WTC11 (cell line): Measurements from ENCODE around the gene KCNK16.

Source experiments
- NFYB ChIP-seq: sonication (generic); formaldehyde crosslinking; conservative IDR thresholded peaks from 2 replicates; pipeline ENCODE4 v1.8.0; 2022; ENCODE audit warnings: low read depth, missing genetic modification reagents
- NR2C2 ChIP-seq: sonication (generic); formaldehyde crosslinking; IDR thresholded peaks from 2 replicates; pipeline ENCODE4 v1.8.0; 2022; ENCODE audit warnings: mild to moderate bottlenecking, missing genetic modification reagents
- TF ChIP-seq, protein P1 (sequence below): fragments of 200-600 bp; IDR thresholded peaks from 2 replicates; pipeline ENCODE4 v1.8.0; 2022; ENCODE audit warnings: antibody characterized with exemption
- TF ChIP-seq, protein P2 (sequence below): sonication (generic); formaldehyde crosslinking; IDR thresholded peaks from 2 replicates; pipeline ENCODE4 v1.8.0; 2023; ENCODE audit warnings: mild to moderate bottlenecking, missing genetic modification reagents
- TF ChIP-seq, protein P3 (sequence below): sonication (generic); formaldehyde crosslinking; IDR thresholded peaks from 2 replicates; pipeline ENCODE4 v1.8.0; 2022; ENCODE audit warnings: mild to moderate bottlenecking, missing genetic modification reagents

DNA sequence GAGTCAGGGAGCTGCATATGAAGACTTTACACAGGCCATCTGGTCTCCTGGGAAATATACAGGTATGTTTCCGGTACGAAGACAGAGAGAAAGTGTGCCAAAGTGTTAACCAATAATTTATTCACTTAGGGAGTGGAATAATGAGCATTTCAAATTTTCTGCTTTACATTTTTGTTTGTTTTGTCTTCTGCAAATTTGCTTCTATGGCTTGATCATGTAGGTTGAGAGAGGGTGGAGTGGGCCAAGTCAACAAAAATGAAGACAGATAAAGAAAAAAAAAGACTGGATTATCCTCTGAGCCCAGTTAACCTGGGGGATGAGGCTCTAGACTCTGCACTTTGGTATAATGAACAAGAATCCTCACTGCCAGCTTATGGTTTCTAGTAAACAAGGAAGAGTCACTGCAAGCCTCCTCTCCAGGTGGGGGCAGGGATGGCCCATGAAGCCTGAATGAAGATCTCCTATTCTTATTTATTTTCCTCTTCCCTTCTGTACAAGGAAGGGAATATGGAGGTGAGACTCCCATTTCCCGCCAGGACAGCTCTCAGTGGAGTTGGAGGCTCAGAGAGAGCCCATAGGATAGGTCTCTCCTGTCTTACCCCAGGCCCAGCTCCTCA lies 46.0 kb downstream of the KCNK16 start:
- TF ChIP-seq NR2C2 (CRISPR knock-in tag) (no peak), NFYB (no peak)
- TF ChIP-seq, protein P1, sequence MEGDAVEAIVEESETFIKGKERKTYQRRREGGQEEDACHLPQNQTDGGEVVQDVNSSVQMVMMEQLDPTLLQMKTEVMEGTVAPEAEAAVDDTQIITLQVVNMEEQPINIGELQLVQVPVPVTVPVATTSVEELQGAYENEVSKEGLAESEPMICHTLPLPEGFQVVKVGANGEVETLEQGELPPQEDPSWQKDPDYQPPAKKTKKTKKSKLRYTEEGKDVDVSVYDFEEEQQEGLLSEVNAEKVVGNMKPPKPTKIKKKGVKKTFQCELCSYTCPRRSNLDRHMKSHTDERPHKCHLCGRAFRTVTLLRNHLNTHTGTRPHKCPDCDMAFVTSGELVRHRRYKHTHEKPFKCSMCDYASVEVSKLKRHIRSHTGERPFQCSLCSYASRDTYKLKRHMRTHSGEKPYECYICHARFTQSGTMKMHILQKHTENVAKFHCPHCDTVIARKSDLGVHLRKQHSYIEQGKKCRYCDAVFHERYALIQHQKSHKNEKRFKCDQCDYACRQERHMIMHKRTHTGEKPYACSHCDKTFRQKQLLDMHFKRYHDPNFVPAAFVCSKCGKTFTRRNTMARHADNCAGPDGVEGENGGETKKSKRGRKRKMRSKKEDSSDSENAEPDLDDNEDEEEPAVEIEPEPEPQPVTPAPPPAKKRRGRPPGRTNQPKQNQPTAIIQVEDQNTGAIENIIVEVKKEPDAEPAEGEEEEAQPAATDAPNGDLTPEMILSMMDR: no peak
- TF ChIP-seq, protein P2, sequence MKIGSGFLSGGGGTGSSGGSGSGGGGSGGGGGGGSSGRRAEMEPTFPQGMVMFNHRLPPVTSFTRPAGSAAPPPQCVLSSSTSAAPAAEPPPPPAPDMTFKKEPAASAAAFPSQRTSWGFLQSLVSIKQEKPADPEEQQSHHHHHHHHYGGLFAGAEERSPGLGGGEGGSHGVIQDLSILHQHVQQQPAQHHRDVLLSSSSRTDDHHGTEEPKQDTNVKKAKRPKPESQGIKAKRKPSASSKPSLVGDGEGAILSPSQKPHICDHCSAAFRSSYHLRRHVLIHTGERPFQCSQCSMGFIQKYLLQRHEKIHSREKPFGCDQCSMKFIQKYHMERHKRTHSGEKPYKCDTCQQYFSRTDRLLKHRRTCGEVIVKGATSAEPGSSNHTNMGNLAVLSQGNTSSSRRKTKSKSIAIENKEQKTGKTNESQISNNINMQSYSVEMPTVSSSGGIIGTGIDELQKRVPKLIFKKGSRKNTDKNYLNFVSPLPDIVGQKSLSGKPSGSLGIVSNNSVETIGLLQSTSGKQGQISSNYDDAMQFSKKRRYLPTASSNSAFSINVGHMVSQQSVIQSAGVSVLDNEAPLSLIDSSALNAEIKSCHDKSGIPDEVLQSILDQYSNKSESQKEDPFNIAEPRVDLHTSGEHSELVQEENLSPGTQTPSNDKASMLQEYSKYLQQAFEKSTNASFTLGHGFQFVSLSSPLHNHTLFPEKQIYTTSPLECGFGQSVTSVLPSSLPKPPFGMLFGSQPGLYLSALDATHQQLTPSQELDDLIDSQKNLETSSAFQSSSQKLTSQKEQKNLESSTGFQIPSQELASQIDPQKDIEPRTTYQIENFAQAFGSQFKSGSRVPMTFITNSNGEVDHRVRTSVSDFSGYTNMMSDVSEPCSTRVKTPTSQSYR: no peak
- TF ChIP-seq, protein P3, sequence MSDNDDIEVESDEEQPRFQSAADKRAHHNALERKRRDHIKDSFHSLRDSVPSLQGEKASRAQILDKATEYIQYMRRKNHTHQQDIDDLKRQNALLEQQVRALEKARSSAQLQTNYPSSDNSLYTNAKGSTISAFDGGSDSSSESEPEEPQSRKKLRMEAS (CRISPR knock-in tag): no peak
